GM18526 (cell line): Measurements from ENCODE around the gene TSHZ1.

Experiments
- POLR2A ChIP-seq: IDR thresholded peaks from 3 replicates; pipeline ENCODE4 v1.6.1; 2011; ENCODE audit not compliant: insufficient read length; ENCODE audit errors: extremely low read depth

The TSHZ1 gene

GRCh38 chr18:75209951-75210258 lies 692 bp upstream of the TSHZ1 start:
- no peak for TF ChIP-seq POLR2A

- no peak for TF ChIP-seq POLR2A
Measured at GRCh38 chr18:75211002-75211621, 515 bp downstream of the TSHZ1 start.

DNA sequence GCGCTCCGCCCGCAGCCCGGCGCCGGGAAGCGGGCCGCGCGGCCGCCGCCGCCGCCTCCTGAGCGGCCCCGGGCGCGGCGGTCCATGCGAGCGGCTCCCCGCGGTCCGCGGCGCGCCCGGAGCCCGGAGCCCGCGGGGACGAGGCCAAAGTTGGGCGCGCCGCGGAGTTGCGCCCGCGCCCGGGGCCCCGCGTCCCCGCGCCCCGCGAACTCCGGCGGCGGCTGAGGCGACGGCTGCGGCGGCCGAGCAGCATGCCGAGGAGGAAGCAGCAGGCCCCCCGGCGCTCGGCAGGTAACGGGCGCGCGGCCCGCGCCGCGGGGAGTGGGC lies 992 bp downstream of the TSHZ1 start:
- TF ChIP-seq POLR2A = no peak

GRCh38 chr18:75211953-75212750 lies 1.6 kb downstream of the TSHZ1 start:
- TF ChIP-seq POLR2A = no peak

DNA sequence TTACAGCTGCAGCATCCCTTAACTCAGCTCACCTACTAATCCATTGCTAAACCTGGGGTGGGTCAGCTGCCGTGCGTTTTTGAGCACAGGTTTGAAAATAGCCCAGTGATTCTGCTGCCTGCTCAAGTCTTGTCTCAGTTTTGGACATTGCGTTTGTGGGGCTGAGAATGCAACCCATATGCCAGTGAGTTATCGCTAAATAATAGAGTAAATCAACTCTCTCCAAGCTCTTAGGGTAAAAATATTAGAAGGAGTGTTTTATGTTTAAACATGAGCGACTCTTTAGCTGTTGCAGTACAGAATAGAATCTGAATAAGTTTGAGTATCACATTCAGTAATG lies 2.1 kb downstream of the TSHZ1 start:
- no peak for TF ChIP-seq POLR2A

- no peak for TF ChIP-seq POLR2A
Measured at GRCh38 chr18:75213611-75214331, 3.2 kb downstream of the TSHZ1 start.

DNA sequence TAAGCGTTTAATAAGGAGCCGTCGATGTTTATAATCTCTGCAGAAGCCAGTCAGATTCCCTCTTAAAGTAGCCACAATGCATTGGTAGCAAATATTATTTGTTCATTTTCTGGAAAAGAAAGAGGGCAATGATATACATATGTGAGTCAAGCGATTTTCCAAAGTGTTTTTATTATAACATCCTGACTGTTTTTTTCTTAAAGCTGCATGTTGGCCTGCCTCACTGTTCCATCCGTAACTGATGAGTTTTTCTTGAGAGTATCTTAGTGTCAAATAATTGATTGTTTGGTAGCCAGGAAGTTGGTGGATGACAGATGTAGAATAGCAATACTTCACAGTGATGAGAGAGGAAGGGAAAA lies 3.7 kb downstream of the TSHZ1 start:
- TF ChIP-seq POLR2A = no peak

GRCh38 chr18:75214766-75215510 lies 4.3 kb downstream of the TSHZ1 start:
- no peak for TF ChIP-seq POLR2A

DNA sequence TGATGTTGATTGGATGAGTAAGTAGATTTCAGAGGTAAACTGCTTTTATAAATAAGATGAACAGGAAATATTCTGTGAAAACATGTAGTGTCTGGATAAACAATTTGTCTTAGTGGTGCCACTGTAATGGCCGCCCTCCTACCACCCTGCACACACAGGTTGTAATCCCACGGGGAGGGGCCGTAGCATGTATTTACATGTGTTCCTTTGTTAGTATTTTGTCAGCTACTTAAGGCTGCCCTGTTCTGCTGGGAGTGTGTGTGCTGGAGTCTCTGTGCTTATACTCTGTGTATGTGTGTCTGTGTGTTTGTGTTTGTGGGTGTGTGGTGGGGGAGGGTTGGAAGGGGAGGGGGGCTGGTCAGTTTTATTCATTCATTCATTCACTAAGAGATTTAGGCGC lies 5.1 kb downstream of the TSHZ1 start:
- no peak for TF ChIP-seq POLR2A

DNA sequence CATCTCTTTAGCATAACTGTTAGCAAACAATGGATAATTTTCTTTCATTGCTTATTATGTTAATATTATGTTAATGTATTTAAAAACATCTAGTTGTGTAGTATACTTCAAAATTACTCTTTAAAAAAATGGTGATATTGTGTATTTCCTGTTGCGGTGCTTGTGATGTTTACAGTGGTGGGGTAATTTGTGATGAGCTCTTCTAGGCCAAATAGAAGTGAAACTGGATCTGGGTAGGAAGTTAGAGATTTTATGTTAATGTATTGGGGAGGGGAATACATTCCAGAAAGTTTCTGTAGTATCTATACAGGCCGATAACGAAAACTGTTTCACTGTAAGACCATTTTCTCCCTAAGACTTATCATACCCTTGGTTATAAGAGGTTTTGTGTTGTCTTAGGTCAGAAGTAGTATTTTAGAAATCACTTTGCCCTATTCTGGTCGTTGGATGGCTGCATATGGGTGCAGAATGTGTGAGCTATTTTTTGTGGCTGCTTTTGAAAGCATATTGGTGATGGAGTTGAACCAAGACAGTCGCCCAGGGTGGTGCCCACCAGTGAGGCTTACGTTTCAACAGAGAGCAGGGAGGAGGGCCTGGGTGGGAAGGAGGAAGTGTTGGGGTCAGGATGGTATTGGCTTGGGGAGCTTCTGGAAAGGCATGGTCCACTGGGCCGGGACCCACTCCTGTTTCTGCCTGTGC lies 5.8 kb downstream of the TSHZ1 start:
- no peak for TF ChIP-seq POLR2A

DNA sequence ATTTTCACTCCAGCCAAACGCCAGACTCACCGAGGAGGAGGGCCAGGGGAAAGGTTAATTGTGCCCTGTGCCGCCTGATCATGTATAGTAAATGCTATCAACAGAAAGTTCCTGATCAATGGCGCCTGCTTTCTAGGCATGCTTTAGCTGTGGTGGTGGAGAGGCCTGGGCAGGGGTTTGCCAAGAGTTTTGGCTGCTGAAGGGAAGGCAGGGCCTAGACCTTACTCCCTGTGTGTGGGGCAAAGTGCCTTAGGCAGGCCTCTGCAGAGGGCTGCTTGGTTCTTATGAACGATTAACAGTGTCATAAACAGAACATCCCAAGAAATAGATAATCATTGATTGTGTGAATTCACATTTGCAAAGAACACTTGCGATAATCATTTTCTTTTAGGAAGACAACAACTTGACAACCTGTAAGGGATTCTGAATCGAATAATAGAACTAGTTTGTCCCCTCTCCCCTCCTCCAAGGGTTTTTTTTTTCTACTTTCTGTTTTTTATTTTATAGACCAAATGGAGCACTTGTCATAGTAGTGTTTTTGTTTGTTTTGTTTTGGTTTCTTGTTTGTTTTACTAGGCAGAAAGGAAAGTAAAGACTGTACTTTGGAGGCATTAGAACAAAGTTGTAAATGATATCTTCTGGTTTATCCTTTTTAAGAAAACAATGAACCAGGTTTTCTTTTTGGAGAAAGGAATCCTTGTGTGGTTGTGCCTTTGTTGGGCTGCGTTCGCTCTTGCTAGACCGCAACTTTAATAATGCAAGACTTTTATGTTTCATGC lies 6.5 kb downstream of the TSHZ1 start:
- TF ChIP-seq POLR2A = no peak

GRCh38 chr18:75218065-75218923 lies 7.7 kb downstream of the TSHZ1 start:
- TF ChIP-seq POLR2A = no peak

- TF ChIP-seq POLR2A = no peak
Measured at GRCh38 chr18:75219745-75220375, 9.3 kb downstream of the TSHZ1 start.
